Activated T-cell treated with anti-CD3 and anti-CD28 coated beads, Interleukin-2, amount 50 U/mL, for 72 hours (primary cell): Measurements from ENCODE around the gene DENND5A. TPM values are rescaled to one million over a fixed set of nuclear protein-coding genes. Genes with fewer than 3 reads are reported as not detected.
"Not testable (repeated sequence)": the region's sequence is repeated elsewhere in the genome, so short reads cannot be mapped to it uniquely, and the experiment has no call there.

ENCODE experiments used
- ATAC-seq, 2 donors: fragments of 150-1000 bp; cut with Tn5 transposase; replicated peaks in 1 of 2; 2 replicates each; pipeline ENCODE4 v1.10.0; 2021; ENCODE audit warnings: moderate library complexity in 2 of 2, mild to moderate bottlenecking in 1 of 2
- DNase-seq, 2 donors: peaks; one replicate each; pipeline ENCODE4 v3.0.0; 2021 to 2022; ENCODE audit warnings: mixed read lengths in 1 of 2
- H3K27ac Mint-ChIP-seq: one replicate; pipeline ENCODE4 v1.8.0; 2022; ENCODE audit warnings: mild to moderate bottlenecking, moderate library complexity, mixed read lengths
- H3K27me3 Mint-ChIP-seq: one replicate; pipeline ENCODE4 v1.8.0; 2022; ENCODE audit warnings: low read depth, mixed read lengths
- H3K36me3 Mint-ChIP-seq, 2 donors: one replicate each; pipeline ENCODE4 v1.8.0; 2022; ENCODE audit warnings: mixed read lengths in 2 of 2, mild to moderate bottlenecking in 1 of 2; ENCODE audit not compliant: insufficient read depth in 2 of 2
- H3K4me1 Mint-ChIP-seq: one replicate; pipeline ENCODE4 v1.8.0; 2022; ENCODE audit warnings: low read depth, mixed read lengths
- H3K4me3 Mint-ChIP-seq, 2 donors: one replicate each; pipeline ENCODE4 v1.8.0; 2022; ENCODE audit warnings: mild to moderate bottlenecking in 2 of 2, mixed read lengths in 2 of 2, moderate library complexity in 2 of 2
- H3K9me3 Mint-ChIP-seq, 2 donors: one replicate each; pipeline ENCODE4 v1.8.0; 2022; ENCODE audit warnings: mixed read lengths in 2 of 2
- total RNA-seq, 2 donors: library from RNA; stranded (reverse); gene quantifications; one replicate each; pipeline ENCODE4 v1.2.3, GENCODE V29; 2022

The DENND5A gene
- total RNA-seq, 2 donors from 2014 or later, result 54.2 to 62.7 TPM

DNA sequence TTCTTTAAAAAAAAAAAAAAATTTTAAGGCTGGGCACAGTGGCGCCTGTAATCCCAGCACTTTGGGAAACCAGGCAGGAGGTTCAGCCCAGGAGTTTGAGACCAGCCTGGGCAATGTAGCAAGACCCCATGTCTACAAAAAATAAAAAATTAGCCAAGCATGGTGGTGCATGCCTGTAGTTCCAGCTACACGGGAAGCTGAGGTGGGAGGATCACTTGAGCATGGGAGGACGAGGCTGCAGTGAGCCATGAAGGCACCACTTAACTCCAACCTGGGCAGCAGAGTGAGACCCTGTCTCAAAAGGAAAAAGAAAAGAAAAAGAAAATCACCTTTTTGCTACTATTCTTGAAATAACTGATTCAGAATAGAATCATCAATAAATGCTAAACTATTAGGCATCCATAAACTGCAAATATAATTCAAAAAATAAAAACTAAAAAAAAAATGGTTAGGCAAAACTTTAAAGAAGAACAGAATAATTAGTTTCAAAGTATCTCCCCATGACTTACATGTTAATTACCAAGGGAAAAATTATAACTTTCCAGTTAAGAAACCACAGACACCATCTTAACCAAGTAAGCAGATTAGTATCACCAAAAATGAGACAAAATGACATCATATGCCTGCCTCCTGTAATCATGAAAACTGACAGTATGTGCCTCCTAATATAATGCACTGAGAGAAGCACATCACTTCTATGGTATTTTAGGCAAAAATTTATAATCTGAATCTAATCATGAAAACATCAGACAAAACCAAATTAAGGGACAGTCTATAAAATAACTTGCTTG lies 63.6 kb downstream of the DENND5A start:
- Mint-ChIP-seq H3K27ac (no peak overlapping the region), H3K9me3 (no peaks in the 10 kb centered on the region), H3K36me3 (peaks cover 0 to 3% of the 10 kb centered on the region in 2 donors), H3K4me1 (peaks cover 17% of the 10 kb centered on the region), H3K27me3 (no peaks in the 10 kb centered on the region), H3K4me3 (peak overlapping the region in 1 of 2 donors; percentile 28)
- DNase-seq (no peak), ATAC-seq (peak; percentile 73 to 82)

DNA sequence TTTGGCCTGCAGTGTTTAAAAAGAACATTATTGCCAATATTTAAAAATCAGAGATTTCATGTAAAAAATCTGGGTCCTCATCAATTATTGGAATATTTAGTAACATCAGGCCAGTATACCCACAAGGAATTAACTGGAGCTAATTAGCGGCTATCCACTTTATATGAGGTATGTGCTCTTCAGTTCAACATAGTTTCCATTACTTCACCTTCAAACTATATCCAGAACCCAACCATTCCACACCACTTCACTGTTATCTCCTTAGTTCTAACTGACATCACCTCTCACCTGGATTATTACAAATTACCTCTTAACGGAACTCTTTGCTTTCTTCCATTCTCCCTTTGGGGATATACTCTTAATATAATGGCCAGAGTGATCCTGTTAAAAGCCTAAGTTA lies 64.7 kb downstream of the DENND5A start:
- ATAC-seq (no peak), DNase-seq (no peak)
- no peaks in the 10 kb centered on the region for H3K27me3 Mint-ChIP-seq
- no peaks in the 10 kb centered on the region for H3K9me3 Mint-ChIP-seq
- H3K4me3 Mint-ChIP-seq, result no peak overlapping the region
- peaks cover 0 to 3% of the 10 kb centered on the region in 2 donors for H3K36me3 Mint-ChIP-seq
- H3K27ac Mint-ChIP-seq, result no peak overlapping the region
- peaks cover 17% of the 10 kb centered on the region for H3K4me1 Mint-ChIP-seq

DNA sequence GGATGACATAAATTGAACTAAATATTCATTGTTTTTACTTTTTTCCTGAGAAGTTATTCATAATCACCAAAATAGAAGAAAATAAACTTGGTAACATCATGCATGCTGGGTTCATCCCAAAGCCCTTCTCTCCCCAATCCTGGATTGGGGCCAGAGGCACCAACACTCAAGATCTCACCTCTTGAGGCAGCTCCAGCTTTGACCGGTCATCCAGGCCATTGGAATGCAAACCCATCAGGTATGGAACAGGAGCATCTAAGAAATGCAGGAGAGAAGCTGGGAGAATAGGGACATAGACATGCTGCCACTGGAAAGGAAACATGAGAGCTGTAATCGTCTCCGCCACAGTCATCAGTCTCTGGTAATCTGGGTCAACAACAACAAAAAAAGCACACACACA lies 71.8 kb downstream of the DENND5A start:
- Mint-ChIP-seq H3K36me3 (peaks cover 0 to 13% of the 10 kb centered on the region in 2 donors), H3K9me3 (peaks cover 2% of the 10 kb centered on the region in 2 donors), H3K27me3 (no peaks in the 10 kb centered on the region), H3K4me3 (no peak overlapping the region), H3K27ac (no peak overlapping the region), H3K4me1 (no peaks in the 10 kb centered on the region)
- no peak for DNase-seq
- no peak for ATAC-seq

DNA sequence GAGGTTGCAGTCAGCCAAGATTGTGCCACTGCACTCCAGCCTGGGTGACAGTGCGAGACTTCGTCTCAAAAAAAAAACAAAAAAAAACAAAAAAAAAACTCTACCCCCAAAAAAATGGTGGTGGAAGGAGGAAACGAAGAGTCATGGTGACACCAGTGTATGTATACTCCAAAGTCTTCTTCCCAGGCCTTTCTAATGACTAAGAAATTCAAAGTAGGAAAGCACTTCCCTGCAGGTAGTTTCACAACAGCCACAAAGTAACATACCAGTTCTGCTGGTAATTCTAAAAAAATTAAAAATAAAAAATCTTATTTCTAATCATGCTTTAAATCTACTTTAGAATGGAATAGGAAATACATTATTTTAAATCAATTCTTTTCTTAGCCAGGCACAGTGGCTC lies 72.6 kb downstream of the DENND5A start:
- H3K36me3 Mint-ChIP-seq, result peaks cover 0 to 14% of the 10 kb centered on the region in 2 donors
- no peaks in the 10 kb centered on the region for H3K27me3 Mint-ChIP-seq
- no peak overlapping the region for H3K27ac Mint-ChIP-seq
- no peaks in the 10 kb centered on the region for H3K4me1 Mint-ChIP-seq
- ATAC-seq (no peak), DNase-seq (no peak)
- peaks cover 2% of the 10 kb centered on the region in 2 donors for H3K9me3 Mint-ChIP-seq
- H3K4me3 Mint-ChIP-seq, result no peak overlapping the region

DNA sequence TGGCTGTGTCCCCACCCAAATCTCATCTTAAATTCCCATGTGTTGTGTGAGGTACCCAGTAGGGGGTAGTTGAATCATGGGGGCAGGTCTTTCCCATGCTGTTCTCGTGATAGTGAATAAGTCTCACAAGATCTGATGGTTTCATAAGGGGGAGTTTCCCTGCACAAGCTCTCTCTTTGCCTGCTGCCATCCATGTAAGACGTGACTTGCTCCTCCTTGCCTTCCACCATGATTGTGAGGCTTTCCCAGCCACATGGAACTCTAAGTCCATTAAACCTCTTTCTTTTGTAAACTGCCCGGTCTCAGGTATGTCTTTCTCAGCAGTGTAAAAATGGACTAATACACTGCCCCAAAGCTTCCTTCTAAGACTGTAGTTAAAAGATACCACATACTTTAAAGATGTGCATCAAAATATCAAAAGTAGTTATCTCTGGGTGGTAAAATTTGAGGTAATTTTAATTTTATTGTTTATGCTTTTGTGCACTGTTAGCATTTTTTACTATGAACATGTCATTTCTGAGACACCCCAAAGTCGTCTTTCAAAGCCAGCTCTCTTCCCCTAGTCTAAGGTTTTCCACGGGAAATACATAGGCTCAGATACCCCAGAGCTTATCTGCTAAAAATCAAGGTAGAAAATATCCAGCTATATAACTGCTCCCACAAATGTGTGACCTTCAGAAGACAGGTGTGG lies 74.7 kb downstream of the DENND5A start:
- H3K27me3 Mint-ChIP-seq, H3K27ac Mint-ChIP-seq, DNase-seq, H3K9me3 Mint-ChIP-seq, ATAC-seq, H3K4me1 Mint-ChIP-seq, H3K4me3 Mint-ChIP-seq: not testable (repeated sequence)
- H3K36me3 Mint-ChIP-seq, result peaks cover 0 to 14% of the 10 kb centered on the region in 2 donors

DNA sequence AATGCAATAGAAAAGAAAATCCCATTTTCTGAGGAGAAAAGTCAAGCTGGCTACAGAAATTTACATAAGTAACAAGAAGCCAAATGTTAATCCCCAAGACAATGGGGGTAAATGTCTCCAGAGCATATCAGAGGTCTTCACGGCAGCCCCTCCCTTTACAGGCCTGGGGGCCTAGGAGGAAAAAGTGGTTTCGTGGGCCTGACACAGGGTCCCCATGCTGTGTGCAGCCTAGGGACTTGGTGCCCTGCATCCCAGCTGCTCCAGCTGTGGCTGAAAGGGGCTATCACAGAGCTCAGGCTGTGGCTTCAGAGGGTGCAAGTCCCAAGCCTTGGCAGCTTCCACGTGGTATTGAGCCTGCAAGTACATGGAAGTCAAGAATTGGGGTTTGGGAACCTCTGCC lies 76.3 kb downstream of the DENND5A start:
- not testable (repeated sequence) for H3K9me3 Mint-ChIP-seq, ATAC-seq, H3K27me3 Mint-ChIP-seq, H3K4me3 Mint-ChIP-seq, DNase-seq, H3K27ac Mint-ChIP-seq, H3K4me1 Mint-ChIP-seq
- H3K36me3 Mint-ChIP-seq, result peaks cover 0 to 14% of the 10 kb centered on the region in 2 donors

DNA sequence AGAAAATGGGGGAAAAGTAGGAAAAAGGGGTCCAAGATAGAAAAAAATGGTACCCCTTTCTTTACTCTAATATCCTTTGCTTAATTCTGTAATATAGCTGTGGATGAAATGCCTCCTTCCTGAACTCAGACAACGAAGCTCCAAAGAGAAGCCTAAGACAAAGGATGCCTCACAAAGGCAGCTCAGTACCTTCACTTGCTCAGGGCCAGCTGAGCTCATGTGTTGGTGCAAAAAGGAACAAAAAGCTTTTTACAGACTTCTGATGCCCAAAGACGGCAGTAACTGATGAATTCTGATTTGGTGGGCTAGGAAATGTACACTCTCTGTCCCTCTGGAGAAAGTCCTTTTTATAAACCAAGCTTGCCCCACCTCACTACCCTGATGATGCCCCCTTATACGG lies 77.5 kb downstream of the DENND5A start:
- H3K27ac Mint-ChIP-seq, result no peak overlapping the region
- no peak overlapping the region for H3K4me3 Mint-ChIP-seq
- peaks cover 0 to 14% of the 10 kb centered on the region in 2 donors for H3K36me3 Mint-ChIP-seq
- no peaks in the 10 kb centered on the region for H3K27me3 Mint-ChIP-seq
- H3K4me1 Mint-ChIP-seq, result no peaks in the 10 kb centered on the region
- ATAC-seq (no peak), DNase-seq (no peak)
- peaks cover 2% of the 10 kb centered on the region in 2 donors for H3K9me3 Mint-ChIP-seq

DNA sequence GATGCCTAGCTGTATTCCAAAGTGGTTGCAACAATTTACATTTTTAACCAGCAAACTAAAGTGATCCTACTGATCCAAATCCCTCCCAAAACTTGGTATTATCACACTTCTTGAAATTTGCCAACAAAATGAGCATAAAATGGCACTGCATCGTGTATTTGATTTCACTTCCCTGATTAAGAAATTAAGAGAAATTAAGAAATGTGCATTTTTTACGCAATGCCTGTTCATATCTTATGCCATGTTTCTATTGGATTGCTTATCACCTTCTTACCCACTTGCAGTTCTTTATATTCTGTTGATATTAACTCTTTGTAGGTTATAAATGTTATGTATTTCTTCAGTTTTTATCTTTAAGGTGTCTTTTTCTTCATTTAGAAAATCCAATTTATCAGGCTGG lies 80.6 kb downstream of the DENND5A start:
- Mint-ChIP-seq H3K4me3 (no peak overlapping the region), H3K9me3 (no peaks in the 10 kb centered on the region), H3K27me3 (no peaks in the 10 kb centered on the region), H3K27ac (no peak overlapping the region), H3K4me1 (no peaks in the 10 kb centered on the region), H3K36me3 (peaks cover 0 to 5% of the 10 kb centered on the region in 2 donors)
- ATAC-seq (no peak), DNase-seq (no peak)

DNA sequence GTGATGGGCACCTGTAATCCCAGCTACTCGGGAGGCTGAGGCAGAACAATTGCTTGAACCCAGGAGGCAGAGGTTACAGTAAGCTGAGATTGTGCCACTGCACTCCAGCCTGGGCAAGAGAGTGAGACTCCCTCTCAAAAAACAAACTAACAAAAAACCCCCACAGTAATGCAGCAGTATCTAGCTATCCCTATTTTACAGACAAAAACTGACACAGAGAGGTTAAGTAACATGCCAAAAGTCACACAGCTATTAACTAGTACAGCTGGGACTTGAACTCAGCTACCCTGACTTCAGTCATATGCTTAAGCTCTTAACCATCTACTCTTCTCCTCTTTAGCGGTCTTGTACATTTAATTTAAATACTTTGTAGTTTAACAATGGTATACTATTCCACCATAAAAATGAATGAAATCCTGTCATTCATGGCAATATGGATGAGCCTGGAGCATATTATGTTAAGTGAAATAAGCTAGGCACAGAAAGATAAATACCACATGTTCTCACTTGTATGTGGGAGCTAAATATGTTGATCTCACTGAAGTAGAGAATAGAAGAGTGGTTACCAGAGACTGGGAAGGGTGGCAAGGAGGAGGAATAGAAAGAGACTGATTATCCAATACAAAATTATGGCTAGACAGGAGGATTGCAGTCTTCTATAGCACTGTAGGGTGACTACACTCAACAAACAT lies 82.8 kb downstream of the DENND5A start:
- Mint-ChIP-seq H3K27ac (no peak overlapping the region), H3K4me1 (no peaks in the 10 kb centered on the region), H3K27me3 (no peaks in the 10 kb centered on the region), H3K36me3 (peaks cover 2 to 9% of the 10 kb centered on the region in 2 donors), H3K9me3 (no peaks in the 10 kb centered on the region), H3K4me3 (no peak overlapping the region)
- no peak for ATAC-seq
- no peak for DNase-seq

DNA sequence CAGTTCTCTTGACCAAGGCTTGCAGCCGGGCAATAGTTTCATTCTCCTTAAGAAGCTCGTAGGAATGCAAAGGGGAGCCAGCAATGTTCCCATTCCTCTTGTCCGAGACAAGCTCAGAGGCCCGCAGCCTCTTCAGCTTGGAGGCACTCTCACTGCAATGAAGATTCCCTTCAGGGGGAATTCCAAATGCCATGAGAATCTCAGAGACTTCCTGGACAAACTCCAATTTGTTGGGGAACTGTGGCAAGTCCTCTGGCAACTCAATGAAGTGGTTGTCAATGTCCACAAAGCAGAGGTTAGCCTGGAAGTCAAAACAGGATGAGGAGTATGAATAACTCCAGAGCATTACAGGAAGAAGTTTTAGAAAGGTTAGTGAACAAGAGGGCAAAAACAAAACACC lies 84.4 kb downstream of the DENND5A start:
- DNase-seq (no peak), ATAC-seq (no peak)
- no peak overlapping the region for H3K4me3 Mint-ChIP-seq
- no peak overlapping the region for H3K27ac Mint-ChIP-seq
- peaks cover 2 to 16% of the 10 kb centered on the region in 2 donors for H3K36me3 Mint-ChIP-seq
- H3K27me3 Mint-ChIP-seq, result no peaks in the 10 kb centered on the region
- H3K9me3 Mint-ChIP-seq, result no peaks in the 10 kb centered on the region
- H3K4me1 Mint-ChIP-seq, result peaks cover 15% of the 10 kb centered on the region

DNA sequence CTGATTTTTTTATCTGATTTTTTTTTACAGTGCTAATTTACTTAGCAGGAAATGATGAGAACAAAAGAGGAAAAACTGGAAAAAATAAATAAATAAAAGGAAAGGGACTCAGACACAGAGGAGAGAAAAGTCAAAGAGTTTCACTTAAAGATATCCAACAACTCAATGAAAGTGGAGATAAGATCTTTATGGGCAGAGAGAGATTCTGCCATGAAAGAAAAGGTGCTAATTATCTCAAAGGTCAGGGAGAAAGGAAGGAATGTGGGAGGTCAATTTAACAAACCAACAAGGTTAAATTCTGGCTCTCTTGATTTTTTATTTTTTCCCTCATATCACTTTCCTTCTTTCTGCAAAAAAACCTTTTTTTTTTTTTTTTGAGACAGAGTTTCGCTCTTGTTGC lies 86.0 kb downstream of the DENND5A start:
- H3K4me1 Mint-ChIP-seq, result peaks cover 16% of the 10 kb centered on the region
- H3K9me3 Mint-ChIP-seq, result no peaks in the 10 kb centered on the region
- no peak overlapping the region for H3K4me3 Mint-ChIP-seq
- DNase-seq (no peak), ATAC-seq (no peak)
- no peaks in the 10 kb centered on the region for H3K27me3 Mint-ChIP-seq
- no peak overlapping the region for H3K27ac Mint-ChIP-seq
- H3K36me3 Mint-ChIP-seq, result peaks cover 2 to 19% of the 10 kb centered on the region in 2 donors

DNA sequence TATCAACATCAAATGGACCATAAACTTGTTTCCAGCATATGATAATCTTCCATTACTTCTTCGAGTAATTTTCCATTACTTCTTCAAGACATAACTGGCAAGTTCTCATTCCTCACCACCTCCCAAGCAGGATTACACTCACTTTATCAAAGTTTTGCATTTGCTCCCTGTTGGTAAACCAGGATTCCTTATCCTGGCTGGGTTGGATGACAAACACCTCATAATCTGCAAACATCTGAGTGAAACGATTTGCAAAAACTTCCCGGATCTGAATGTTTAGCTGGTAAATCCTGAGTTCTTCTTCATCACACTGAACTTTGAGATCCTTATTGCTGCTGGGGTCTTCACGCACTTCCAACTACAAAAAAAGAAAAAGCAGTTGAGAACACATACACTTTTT lies 86.4 kb downstream of the DENND5A start:
- no peak for ATAC-seq
- H3K4me3 Mint-ChIP-seq, result no peak overlapping the region
- no peak for DNase-seq
- no peaks in the 10 kb centered on the region for H3K9me3 Mint-ChIP-seq
- no peaks in the 10 kb centered on the region for H3K27me3 Mint-ChIP-seq
- peaks cover 16% of the 10 kb centered on the region for H3K4me1 Mint-ChIP-seq
- H3K36me3 Mint-ChIP-seq, result peaks cover 2 to 19% of the 10 kb centered on the region in 2 donors
- H3K27ac Mint-ChIP-seq, result no peak overlapping the region

DNA sequence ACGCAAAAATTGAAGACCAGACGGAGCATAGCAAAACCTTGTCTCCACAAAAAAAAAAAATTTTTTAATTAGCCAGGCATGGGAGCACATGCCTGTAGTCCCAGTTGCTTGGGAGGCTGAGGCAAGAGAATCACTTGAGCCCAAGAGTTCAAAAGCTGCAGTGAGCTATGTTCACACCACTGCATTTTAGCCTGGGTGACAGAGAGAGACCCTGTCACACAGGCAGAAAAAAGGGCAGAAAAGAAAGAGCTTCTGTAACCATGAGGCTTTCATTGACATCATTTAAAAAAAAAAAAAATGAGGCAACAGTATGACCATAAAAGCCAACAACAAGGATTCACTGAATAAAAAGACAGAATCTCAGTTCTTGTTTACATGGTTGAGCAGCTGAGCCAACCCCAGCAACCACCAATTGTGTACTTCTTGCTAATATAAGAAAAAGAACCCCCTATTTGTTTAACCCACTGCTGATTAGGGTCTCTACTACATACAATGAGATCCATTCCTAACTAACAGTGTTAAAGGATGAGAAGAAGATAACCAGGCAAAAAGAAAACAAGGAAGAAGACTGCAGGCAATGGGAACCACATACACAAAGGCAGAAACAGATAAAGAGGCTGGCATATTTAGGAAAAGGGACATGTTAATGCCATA lies 87.6 kb downstream of the DENND5A start:
- H3K4me1 Mint-ChIP-seq, result peaks cover 16% of the 10 kb centered on the region
- DNase-seq (no peak), ATAC-seq (no peak)
- H3K4me3 Mint-ChIP-seq, result no peak overlapping the region
- no peaks in the 10 kb centered on the region for H3K27me3 Mint-ChIP-seq
- no peak overlapping the region for H3K27ac Mint-ChIP-seq
- H3K36me3 Mint-ChIP-seq, result peaks cover 2 to 27% of the 10 kb centered on the region in 2 donors
- H3K9me3 Mint-ChIP-seq, result peaks cover 0 to under 1% of the 10 kb centered on the region in 2 donors
